HT1080 (cell line): ENCODE results near the gene TMEM209. TPM values are rescaled to one million over a fixed set of nuclear protein-coding genes. Genes with fewer than 3 reads are reported as not detected.
"Not testable (repeated sequence)": the region's sequence is repeated elsewhere in the genome, so short reads cannot be mapped to it uniquely, and the experiment has no call there.

Experiments used
- DNase-seq: peaks from one replicate; pipeline ENCODE4 v3.0.0-alpha.2; 2015; ENCODE audit warnings: low read depth
- polyA plus RNA-seq, 2 experiments: library from polyadenylated mRNA; depleted of rRNA; stranded (reverse); fragments of >200 nt; gene quantifications; 2 replicates each; pipeline ENCODE4 v1.2.3, GENCODE V29; 2015
- total RNA-seq: library from RNA; depleted of rRNA; stranded (reverse); fragments of >200 nt; shearing (Covaris generic); gene quantifications from 2 replicates; pipeline ENCODE4 v1.2.3, GENCODE V29; 2014; rRNA removed

TMEM209 gene
- 16.6 and 18.2 TPM in 2 replicates for total RNA-seq
- polyA plus RNA-seq (2015; cell fraction: cytosol; rRNA removed): 20.3 and 26.6 TPM in 2 replicates
- 51.1 and 51.6 TPM in 2 replicates for polyA plus RNA-seq (2015; cell fraction: nucleus; rRNA removed)

- DNase-seq: peak; percentile 96
Measured at GRCh38 chr7:130205084-130205947, at the start of gene TMEM209. TSS of gene TMEM209 (minus strand) at chr7:130205406. CDS start at chr7:130205375, 31 bp downstream.

- DNase-seq: no peak
Measured at GRCh38 chr7:130254555-130254954, 49.3 kb upstream of the TMEM209 start.

GRCh38 chr7:130249626-130250025 is 44.4 kb upstream of the TMEM209 start:
- not testable (repeated sequence) for DNase-seq

GRCh38 chr7:130248842-130249241 is 43.6 kb upstream of the TMEM209 start:
- not testable (repeated sequence) for DNase-seq

- not testable (repeated sequence) for DNase-seq
Measured at GRCh38 chr7:130246491-130246890, 41.3 kb upstream of the TMEM209 start.

GRCh38 chr7:130243486-130243885 is 38.3 kb upstream of the TMEM209 start:
- not testable (repeated sequence) for DNase-seq

GRCh38 chr7:130242198-130243014 is 37.2 kb upstream of the TMEM209 start:
- DNase-seq: peak; percentile 65

- no peak for DNase-seq
Measured at GRCh38 chr7:130240240-130240639, 35.0 kb upstream of the TMEM209 start.

- DNase-seq: not testable (repeated sequence)
Measured at GRCh38 chr7:130236361-130236760, 31.2 kb upstream of the TMEM209 start.

- DNase-seq: no peak
Measured at GRCh38 chr7:130234078-130234477, 28.9 kb upstream of the TMEM209 start.

- no peak for DNase-seq
Measured at GRCh38 chr7:130232209-130232608, 27.0 kb upstream of the TMEM209 start.

- no peak for DNase-seq
Measured at GRCh38 chr7:130231792-130232191, 26.6 kb upstream of the TMEM209 start.

GRCh38 chr7:130229981-130230380 is 24.8 kb upstream of the TMEM209 start:
- DNase-seq: not testable (repeated sequence)

GRCh38 chr7:130228840-130229502 is 23.8 kb upstream of the TMEM209 start:
- DNase-seq: no peak

GRCh38 chr7:130227883-130228575 is 22.8 kb upstream of the TMEM209 start:
- no peak for DNase-seq

GRCh38 chr7:130226333-130226732 is 21.1 kb upstream of the TMEM209 start:
- DNase-seq: no peak

- DNase-seq: peak; percentile 42
Measured at GRCh38 chr7:130224923-130225322, 19.7 kb upstream of the TMEM209 start.

GRCh38 chr7:130224210-130224609 is 19.0 kb upstream of the TMEM209 start:
- no peak for DNase-seq

- no peak for DNase-seq
Measured at GRCh38 chr7:130223646-130224045, 18.4 kb upstream of the TMEM209 start.

GRCh38 chr7:130221746-130222145 is 16.5 kb upstream of the TMEM209 start:
- DNase-seq: no peak

GRCh38 chr7:130219871-130220270 is 14.7 kb upstream of the TMEM209 start:
- no peak for DNase-seq
